ENCODE results near the gene LRP1B. TPM values are rescaled to one million over a fixed set of nuclear protein-coding genes. Genes with fewer than 3 reads are reported as not detected.

The LRP1B gene
- total and polyA plus RNA-seq, 8 donors: 0.03 to 1.6 (median 0.84) TPM

DNA sequence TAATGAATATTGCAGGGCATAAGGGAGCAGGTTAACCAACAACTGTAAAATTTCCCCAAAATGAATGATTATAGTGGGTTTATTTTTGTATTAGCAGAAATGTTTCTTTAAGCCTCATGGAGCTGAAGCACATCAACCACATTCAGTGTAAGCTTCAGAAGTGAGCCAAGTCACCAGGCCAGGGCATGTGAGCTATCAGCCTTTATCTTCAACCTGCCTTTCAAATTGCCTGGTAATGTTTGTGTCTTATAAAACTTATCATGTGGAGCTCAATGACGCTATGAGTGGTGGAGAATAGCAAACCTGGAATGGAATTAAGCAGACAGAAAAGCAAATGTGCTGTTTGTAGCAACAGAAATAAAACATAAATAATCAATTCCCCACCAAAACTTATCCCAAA, 1068.4 kb downstream of the LRP1B start:
- H3K36me3 ChIP-seq: no peaks in the 10 kb centered on the region
- intact Hi-C loops (cut with DNase I): no loop called here
- H3K4me1 ChIP-seq: no peaks in the 10 kb centered on the region
- TF ChIP-seq, protein P1, sequence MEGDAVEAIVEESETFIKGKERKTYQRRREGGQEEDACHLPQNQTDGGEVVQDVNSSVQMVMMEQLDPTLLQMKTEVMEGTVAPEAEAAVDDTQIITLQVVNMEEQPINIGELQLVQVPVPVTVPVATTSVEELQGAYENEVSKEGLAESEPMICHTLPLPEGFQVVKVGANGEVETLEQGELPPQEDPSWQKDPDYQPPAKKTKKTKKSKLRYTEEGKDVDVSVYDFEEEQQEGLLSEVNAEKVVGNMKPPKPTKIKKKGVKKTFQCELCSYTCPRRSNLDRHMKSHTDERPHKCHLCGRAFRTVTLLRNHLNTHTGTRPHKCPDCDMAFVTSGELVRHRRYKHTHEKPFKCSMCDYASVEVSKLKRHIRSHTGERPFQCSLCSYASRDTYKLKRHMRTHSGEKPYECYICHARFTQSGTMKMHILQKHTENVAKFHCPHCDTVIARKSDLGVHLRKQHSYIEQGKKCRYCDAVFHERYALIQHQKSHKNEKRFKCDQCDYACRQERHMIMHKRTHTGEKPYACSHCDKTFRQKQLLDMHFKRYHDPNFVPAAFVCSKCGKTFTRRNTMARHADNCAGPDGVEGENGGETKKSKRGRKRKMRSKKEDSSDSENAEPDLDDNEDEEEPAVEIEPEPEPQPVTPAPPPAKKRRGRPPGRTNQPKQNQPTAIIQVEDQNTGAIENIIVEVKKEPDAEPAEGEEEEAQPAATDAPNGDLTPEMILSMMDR (IDR thresholded peaks at IDR 0.05): no peak
- no peak overlapping the region for H3K4me3 ChIP-seq
- no peaks in the 10 kb centered on the region for H3K27me3 ChIP-seq
- H3K9me3 ChIP-seq: peaks cover 0 to 2% of the 10 kb centered on the region in 2 donors
- DNase-seq (no peak), ATAC-seq (no peak)
- no peak overlapping the region for H3K27ac ChIP-seq

DNA sequence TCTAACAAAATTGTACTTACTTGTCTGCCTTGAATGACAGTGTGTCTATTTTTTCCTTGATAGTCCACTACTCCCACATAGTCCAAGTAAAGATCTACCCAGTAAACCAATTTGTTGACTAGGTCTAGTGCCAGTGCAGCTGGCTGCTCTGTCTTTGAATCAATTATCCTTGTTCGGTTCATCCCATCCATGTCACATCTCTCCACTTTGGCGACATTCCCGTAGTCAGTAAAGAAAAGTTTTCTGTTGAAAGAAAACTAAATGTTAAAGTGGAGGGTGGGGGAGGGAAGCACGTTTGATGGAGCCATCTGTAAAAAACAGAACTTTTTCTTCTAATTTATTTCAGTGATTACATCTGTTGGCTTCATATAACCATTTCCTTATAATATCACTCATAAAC, 1068.8 kb downstream of the LRP1B start:
- no peak overlapping the region for H3K4me3 ChIP-seq
- intact Hi-C loops (cut with DNase I): no loop called here
- no peak for ATAC-seq
- no peaks in the 10 kb centered on the region for H3K36me3 ChIP-seq
- peaks cover 0 to 2% of the 10 kb centered on the region in 2 donors for H3K9me3 ChIP-seq
- no peaks in the 10 kb centered on the region for H3K27me3 ChIP-seq
- no peak overlapping the region for H3K27ac ChIP-seq
- TF ChIP-seq, protein P1 (IDR thresholded peaks at IDR 0.05): no peak
- DNase-seq: no peak
- H3K4me1 ChIP-seq: no peaks in the 10 kb centered on the region

DNA sequence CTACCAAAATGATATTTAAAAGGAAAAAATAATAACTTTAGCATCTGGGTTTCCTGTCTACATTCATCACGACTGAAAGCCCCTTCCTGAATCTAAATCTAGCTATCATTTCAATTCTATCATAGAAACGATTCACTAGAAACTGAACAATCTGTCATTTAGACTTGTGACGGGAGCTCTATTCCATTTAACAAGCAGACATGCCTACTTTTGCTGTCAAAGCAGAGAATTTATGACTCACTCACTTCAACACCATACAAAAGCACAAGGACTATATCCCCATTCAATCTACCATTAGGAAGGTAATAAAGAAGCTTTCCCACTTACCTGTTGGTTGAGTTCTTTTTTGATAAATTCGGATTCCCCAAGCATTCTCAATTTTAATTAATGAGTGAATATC, 1072.3 kb downstream of the LRP1B start:
- TF ChIP-seq, protein P1 (IDR thresholded peaks at IDR 0.05): no peak
- H3K4me3 ChIP-seq: no peak overlapping the region
- no peak overlapping the region for H3K27ac ChIP-seq
- DNase-seq: no peak
- H3K36me3 ChIP-seq: no peaks in the 10 kb centered on the region
- no peaks in the 10 kb centered on the region for H3K27me3 ChIP-seq
- no peaks in the 10 kb centered on the region for H3K4me1 ChIP-seq
- intact Hi-C loops (cut with DNase I): no loop called here
- no peaks in the 10 kb centered on the region for H3K9me3 ChIP-seq
- ATAC-seq: no peak

DNA sequence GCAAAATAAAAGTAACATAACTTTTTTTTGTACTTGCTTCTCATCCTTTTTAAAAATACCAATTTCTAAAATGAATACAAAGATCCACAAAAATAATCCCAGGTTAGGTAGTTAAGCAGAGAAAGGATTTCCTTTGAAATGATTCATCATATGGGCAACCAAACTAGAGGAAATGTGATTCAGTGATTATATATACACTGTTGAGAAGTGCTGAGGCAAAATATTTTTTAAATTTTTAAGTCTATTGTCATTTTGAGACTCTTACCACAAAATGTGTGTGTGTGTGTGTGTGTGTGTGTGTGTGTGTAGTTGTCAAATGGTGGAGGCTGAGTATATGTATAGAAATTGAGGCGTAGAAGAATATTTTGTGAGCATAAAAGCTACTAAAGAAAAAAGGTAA, 1075.3 kb downstream of the LRP1B start:
- Histone ChIP-seq H3K4me3 (no peak overlapping the region), H3K4me1 (no peaks in the 10 kb centered on the region), H3K36me3 (no peaks in the 10 kb centered on the region), H3K9me3 (peaks cover 0 to 4% of the 10 kb centered on the region in 2 donors), H3K27me3 (no peaks in the 10 kb centered on the region), H3K27ac (no peak overlapping the region)
- intact Hi-C loops (cut with DNase I): no loop called here
- ATAC-seq: no peak
- TF ChIP-seq, protein P1 (IDR thresholded peaks at IDR 0.05): no peak
- DNase-seq: no peak

DNA sequence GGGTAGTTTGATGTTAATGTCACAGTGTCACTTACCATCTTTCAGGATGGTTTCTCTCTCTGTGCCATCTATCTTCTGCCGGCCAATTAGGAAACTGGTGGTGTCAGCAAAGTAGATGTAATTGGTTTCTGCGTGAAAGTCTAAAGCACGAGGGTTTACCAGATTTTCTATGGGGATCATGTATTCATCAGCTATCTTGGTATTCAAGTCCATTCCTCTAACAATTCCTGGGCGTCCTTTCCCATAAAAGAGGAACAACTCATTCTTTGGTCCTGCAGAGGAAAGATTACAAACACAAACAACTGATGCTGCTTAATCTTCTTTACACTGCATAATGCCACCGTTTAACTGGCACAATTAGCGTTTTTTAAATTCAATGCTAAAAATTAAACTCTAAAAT, 1081.9 kb downstream of the LRP1B start:
- Histone ChIP-seq H3K9me3 (peaks cover 0 to 4% of the 10 kb centered on the region in 2 donors), H3K4me3 (no peak overlapping the region), H3K27me3 (no peaks in the 10 kb centered on the region), H3K4me1 (no peaks in the 10 kb centered on the region), H3K36me3 (no peaks in the 10 kb centered on the region), H3K27ac (no peak overlapping the region)
- ATAC-seq (no peak), DNase-seq (no peak)
- intact Hi-C loops (cut with DNase I): no loop called here
- TF ChIP-seq, protein P1 (IDR thresholded peaks at IDR 0.05): no peak

All from left lung (tissue), 10 donors.